ENCODE results near the gene ALX3. TPM values are rescaled to one million over a fixed set of nuclear protein-coding genes. Genes with fewer than 3 reads are reported as not detected.
A peak's percentile ranks its signal among the peaks of the same experiment; 100 is the strongest.

Gene ALX3
- total RNA-seq, 4 donors from 2014 or later = not detected

DNA sequence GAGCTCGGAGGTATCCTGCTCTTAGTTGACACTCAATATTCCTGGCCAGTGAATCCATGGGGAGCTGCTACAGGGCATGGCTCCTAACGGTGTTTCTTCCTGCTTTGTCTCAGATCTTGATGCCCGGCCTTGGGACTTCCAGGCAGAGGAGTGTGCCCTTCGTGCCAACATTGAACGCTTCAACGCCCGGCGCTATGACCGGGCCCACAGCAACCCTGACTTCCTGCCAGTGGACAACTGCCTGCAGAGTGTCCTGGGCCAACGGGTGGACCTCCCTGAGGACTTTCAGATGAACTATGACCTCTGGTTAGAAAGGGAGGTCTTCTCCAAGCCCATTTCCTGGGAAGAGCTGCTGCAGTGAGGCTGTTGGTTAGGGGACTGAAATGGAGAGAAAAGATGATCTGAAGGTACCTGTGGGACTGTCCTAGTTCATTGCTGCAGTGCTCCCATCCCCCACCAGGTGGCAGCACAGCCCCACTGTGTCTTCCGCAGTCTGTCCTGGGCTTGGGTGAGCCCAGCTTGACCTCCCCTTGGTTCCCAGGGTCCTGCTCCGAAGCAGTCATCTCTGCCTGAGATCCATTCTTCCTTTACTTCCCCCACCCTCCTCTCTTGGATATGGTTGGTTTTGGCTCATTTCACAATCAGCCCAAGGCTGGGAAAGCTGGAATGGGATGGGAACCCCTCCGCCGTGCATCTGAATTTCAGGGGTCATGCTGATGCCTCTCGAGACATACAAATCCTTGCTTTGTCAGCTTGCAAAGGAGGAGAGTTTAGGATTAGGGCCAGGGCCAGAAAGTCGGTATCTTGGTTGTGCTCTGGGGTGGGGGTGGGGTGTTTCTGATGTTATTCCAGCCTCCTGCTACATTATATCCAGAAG, 16.7 kb downstream of the ALX3 start:
- no peak for TF ChIP-seq POLR2A (IDR thresholded peaks at IDR 0.05)
- no peak for TF ChIP-seq EP300 (IDR thresholded peaks at IDR 0.05)
- TF ChIP-seq, protein P1, sequence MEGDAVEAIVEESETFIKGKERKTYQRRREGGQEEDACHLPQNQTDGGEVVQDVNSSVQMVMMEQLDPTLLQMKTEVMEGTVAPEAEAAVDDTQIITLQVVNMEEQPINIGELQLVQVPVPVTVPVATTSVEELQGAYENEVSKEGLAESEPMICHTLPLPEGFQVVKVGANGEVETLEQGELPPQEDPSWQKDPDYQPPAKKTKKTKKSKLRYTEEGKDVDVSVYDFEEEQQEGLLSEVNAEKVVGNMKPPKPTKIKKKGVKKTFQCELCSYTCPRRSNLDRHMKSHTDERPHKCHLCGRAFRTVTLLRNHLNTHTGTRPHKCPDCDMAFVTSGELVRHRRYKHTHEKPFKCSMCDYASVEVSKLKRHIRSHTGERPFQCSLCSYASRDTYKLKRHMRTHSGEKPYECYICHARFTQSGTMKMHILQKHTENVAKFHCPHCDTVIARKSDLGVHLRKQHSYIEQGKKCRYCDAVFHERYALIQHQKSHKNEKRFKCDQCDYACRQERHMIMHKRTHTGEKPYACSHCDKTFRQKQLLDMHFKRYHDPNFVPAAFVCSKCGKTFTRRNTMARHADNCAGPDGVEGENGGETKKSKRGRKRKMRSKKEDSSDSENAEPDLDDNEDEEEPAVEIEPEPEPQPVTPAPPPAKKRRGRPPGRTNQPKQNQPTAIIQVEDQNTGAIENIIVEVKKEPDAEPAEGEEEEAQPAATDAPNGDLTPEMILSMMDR (IDR thresholded peaks at IDR 0.05) = peak; percentile 84 to 95 (median 86)
- TF ChIP-seq POLR2AphosphoS5 (IDR thresholded peaks at IDR 0.05) = no peak
- H3K36me3 ChIP-seq = peaks cover 0 to 100% of the 10 kb centered on the region in 2 donors
- WGBS, 2 donors (ENCODE audit: low coverage in 1 of 2) = 5 to 40% methylated on average over 3 to 5 of the region's 16 CpGs
- H3K27me3 ChIP-seq = no peaks in the 10 kb centered on the region
- no peaks in the 10 kb centered on the region for H3K9me3 ChIP-seq
- H3K4me1 ChIP-seq = peaks cover 0 to 39% (median 18%) of the 10 kb centered on the region in 3 donors
- H3K4me3 ChIP-seq = no peak overlapping the region
- no peak overlapping the region for H3K27ac ChIP-seq
- ATAC-seq = peak; percentile 62

DNA sequence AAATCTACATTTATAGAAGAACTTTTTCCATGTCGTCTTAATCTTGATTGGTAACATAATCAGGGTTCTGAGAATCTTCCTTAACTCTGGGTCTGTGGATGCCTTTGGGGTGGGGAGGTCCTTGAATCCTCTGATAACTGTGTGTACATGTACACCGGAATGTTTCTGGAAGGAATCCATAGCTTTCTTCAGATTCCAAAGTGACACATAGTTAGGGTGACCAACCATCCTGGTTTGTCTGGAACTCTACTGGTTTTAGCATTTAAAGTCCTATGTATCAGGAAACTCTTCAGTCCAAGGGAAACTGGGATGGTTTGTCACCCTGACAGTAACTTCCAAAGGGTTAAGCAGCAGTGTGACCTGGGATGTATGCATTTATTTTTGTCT, 19.2 kb downstream of the ALX3 start:
- Histone ChIP-seq H3K36me3 (peaks cover 0 to 100% of the 10 kb centered on the region in 2 donors), H3K4me3 (no peak overlapping the region), H3K9me3 (no peaks in the 10 kb centered on the region), H3K27me3 (no peaks in the 10 kb centered on the region), H3K27ac (peak overlapping the region in 1 of 4 donors; percentile 5), H3K4me1 (peaks cover 0 to 16% (median 12%) of the 10 kb centered on the region in 3 donors)
- no peak for ATAC-seq
- WGBS, 2 donors (ENCODE audit: low coverage in 1 of 2) = 50 to 55% methylated on average over 2 of the region's 2 CpGs
- TF ChIP-seq, protein P1 (IDR thresholded peaks at IDR 0.05) = no peak
- TF ChIP-seq POLR2A (IDR thresholded peaks at IDR 0.05) (no peak), EP300 (IDR thresholded peaks at IDR 0.05) (no peak), POLR2AphosphoS5 (IDR thresholded peaks at IDR 0.05) (no peak)

DNA sequence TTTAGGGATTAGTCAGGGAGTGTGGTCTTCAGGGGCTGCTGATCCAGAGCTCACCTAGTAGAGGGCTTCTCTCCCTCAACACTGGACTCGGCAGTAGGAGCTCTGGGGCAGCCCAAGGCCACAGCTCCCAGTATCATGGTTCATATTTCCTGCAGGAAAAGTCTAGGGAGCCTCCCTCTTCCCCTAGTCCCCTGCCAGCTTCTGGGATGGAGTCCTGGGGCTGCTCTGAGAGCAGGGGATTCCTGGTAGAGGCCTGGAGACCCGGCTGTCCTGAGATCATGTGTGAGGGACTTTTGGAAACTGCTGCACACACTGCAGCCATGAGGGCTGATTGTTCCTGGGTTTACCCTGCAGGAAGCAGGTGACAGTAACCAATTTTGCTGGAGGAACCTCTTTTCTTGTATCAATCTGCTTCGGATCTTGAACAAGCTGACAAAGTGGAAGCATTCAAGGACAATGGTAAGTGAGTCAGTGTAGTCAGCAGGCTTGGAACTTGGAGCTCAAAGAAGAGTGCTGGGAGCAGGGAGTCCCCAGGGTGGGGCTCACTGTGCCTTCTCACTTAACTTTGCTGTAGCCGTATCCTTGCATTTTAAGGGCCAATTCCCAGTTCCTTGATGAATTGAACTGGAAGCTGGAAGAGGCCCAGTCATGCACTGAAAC, 19.7 kb downstream of the ALX3 start:
- Histone ChIP-seq H3K36me3 (peaks cover 0 to 100% of the 10 kb centered on the region in 2 donors), H3K4me3 (no peak overlapping the region), H3K27ac (peak overlapping the region in 1 of 4 donors; percentile 4), H3K4me1 (peaks cover 0 to 13% (median 12%) of the 10 kb centered on the region in 3 donors), H3K27me3 (no peaks in the 10 kb centered on the region), H3K9me3 (no peaks in the 10 kb centered on the region)
- WGBS, 2 donors (ENCODE audit: low coverage in 1 of 2) = 52% methylated on average over 2 of the region's 4 CpGs; no CpG with 5 or more reads in 1 of the 2 donors
- no peak for ATAC-seq
- TF ChIP-seq POLR2A (IDR thresholded peaks at IDR 0.05) (no peak), EP300 (IDR thresholded peaks at IDR 0.05) (no peak), POLR2AphosphoS5 (IDR thresholded peaks at IDR 0.05) (no peak)
- TF ChIP-seq, protein P1 (IDR thresholded peaks at IDR 0.05) = no peak

DNA sequence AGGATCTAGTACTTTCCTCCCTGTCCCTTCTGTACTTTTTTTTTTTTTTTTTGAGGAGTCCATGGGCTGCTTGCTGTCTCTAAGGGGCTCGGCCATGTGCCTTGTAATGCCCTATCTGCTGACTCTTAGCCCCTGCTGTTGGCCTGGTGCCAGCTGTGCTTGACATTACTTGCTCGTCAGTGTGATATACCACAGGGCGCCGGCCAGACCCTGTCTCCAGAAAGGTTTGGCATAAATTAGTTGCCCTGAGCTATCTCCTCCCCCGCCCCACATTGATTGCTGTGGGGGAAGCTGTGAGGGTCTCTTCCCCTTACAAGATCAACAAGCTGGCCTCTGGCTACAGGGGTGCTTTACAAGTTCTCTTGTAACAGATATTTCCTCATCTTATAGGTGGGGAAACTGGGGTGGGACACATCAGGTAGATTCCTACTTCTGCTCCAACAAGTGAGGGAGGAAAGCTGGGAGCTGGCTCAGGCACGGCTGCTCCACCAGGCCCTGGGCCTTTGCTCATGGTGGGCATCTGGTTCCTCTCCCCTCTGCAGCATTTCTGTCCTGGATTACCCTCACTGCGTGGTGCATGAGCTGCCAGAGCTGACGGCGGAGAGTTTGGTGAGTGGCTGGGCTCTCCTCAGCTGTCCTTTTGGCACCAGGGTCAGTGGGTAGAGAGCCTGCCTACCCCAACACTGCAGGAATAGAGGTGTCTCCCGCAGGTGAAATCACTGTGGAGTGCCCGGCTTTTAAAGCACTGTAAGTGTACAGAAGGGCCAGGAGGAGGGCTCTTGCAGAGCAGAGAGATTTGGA, 20.5 kb downstream of the ALX3 start:
- no peak for ATAC-seq
- Histone ChIP-seq H3K9me3 (no peaks in the 10 kb centered on the region), H3K4me3 (no peak overlapping the region), H3K36me3 (peaks cover 0 to 100% of the 10 kb centered on the region in 2 donors), H3K27me3 (no peaks in the 10 kb centered on the region), H3K27ac (peak overlapping the region in 2 of 4 donors; percentile 4 to 31), H3K4me1 (peaks cover 0 to 13% (median 12%) of the 10 kb centered on the region in 3 donors)
- 100% methylated on average over 1 of the region's 11 CpGs; no CpG with 5 or more reads in 1 of the 2 donors for WGBS, 2 donors (ENCODE audit: low coverage in 1 of 2)
- no peak for TF ChIP-seq EP300 (IDR thresholded peaks at IDR 0.05)
- no peak for TF ChIP-seq POLR2A (IDR thresholded peaks at IDR 0.05)
- TF ChIP-seq, protein P1 (IDR thresholded peaks at IDR 0.05) = no peak
- TF ChIP-seq POLR2AphosphoS5 (IDR thresholded peaks at IDR 0.05) = no peak
